H1 (cell line): ENCODE measurements around the gene CTU1. TPM values are rescaled to one million over a fixed set of nuclear protein-coding genes. Genes with fewer than 3 reads are reported as not detected.

Experiments
- CTCF ChIA-PET: fragments of 300-600 bp; sonication (Branson Sonifier 250); formaldehyde crosslinking; loops from one replicate; lab custom pipeline; 2021; ENCODE audit not compliant: partially characterized antibody; lab: Charles Lee
- POLR2A ChIA-PET: fragments of 300-600 bp; sonication (Branson Sonifier 250); formaldehyde crosslinking; loops from one replicate; lab custom pipeline; 2021; ENCODE audit warnings: inconsistent platforms; ENCODE audit not compliant: partially characterized antibody; lab: Charles Lee
- DNase-seq, 2 experiments: peaks; one replicate each; pipeline versions ENCODE4 v3.0.0 to v3.0.0-alpha.2; 2010 to 2022; ENCODE audit warnings: low spot score in 2 of 2, low read depth in 1 of 2, mixed read lengths in 1 of 2
- FAIRE-seq: peaks from 2 replicates; lab custom pipeline; 2011; peaks lifted over from hg19 to GRCh38; lab: Jason Lieb, UNC
- H2AFZ ChIP-seq: 2 replicates; pipeline ENCODE4 v1.8.1; 2012; ENCODE audit warnings: low read length, inconsistent platforms
- H2AK5ac ChIP-seq: 2 replicates; pipeline ENCODE4 v1.6.1; 2013; ENCODE audit warnings: low read depth, low read length
- H2BK120ac ChIP-seq: replicated peaks from 2 replicates; pipeline ENCODE3; 2013; ENCODE audit warnings: low read depth, low read length, inconsistent platforms
- H2BK12ac ChIP-seq: 2 replicates; pipeline ENCODE4 v1.6.1; 2013; ENCODE audit warnings: low read depth, low read length
- H2BK15ac ChIP-seq: 2 replicates; pipeline ENCODE4 v1.6.1; 2013; ENCODE audit warnings: low read length
- H2BK20ac ChIP-seq: 2 replicates; pipeline ENCODE4 v1.6.1; 2013; ENCODE audit warnings: low read length
- H2BK5ac ChIP-seq: 2 replicates; pipeline ENCODE4 v1.6.1; 2013; ENCODE audit warnings: low read depth, low read length
- H3K14ac ChIP-seq: 2 replicates; pipeline ENCODE4 v1.6.1; 2013; ENCODE audit warnings: inconsistent platforms; ENCODE audit not compliant: insufficient read length
- H3K18ac ChIP-seq: 2 replicates; pipeline ENCODE4 v1.6.1; 2013; ENCODE audit warnings: low read length; ENCODE audit errors: extremely low read depth
- H3K23ac ChIP-seq: 2 replicates; pipeline ENCODE4 v1.6.1; 2013; ENCODE audit warnings: inconsistent platforms; ENCODE audit not compliant: insufficient read length
- H3K23me2 ChIP-seq: 2 replicates; pipeline ENCODE4 v1.6.1; 2013; ENCODE audit warnings: low read depth, low read length
- H3K27ac ChIP-seq: 2 replicates; pipeline ENCODE4 v1.6.1; 2011; ENCODE audit warnings: low read depth, low read length, inconsistent platforms
- H3K27me3 ChIP-seq, 4 experiments: replicated peaks in 1 of 4; 1 replicate in 1 of 4; 2 replicates in 3 of 4; pipeline versions ENCODE4 v1.6.1 to v1.8.1; 2011 to 2013; ENCODE audit warnings: low read length in 3 of 4, mild to moderate bottlenecking in 3 of 4, inconsistent platforms in 2 of 4, mixed read lengths in 2 of 4, moderate library complexity in 1 of 4; ENCODE audit not compliant: control insufficient read depth in 3 of 4, insufficient read depth in 3 of 4; ENCODE audit errors: extremely low read depth in 1 of 4
- H3K36me3 ChIP-seq, 4 experiments: 2 replicates each; pipeline versions ENCODE4 v1.6.1 to v1.8.1; 2011 to 2013; ENCODE audit warnings: mild to moderate bottlenecking in 4 of 4, low read length in 3 of 4, moderate library complexity in 2 of 4, control low read depth in 1 of 4, inconsistent platforms in 1 of 4; ENCODE audit not compliant: insufficient read depth in 4 of 4, control insufficient read depth in 2 of 4
- H3K4ac ChIP-seq: replicated peaks from 2 replicates; pipeline ENCODE3; 2013; ENCODE audit warnings: low read length, low read depth, mixed read lengths, inconsistent platforms; ENCODE audit not compliant: insufficient read length
- H3K4me1 ChIP-seq, 4 experiments: replicated peaks in 1 of 4; 1 replicate in 1 of 4; 2 replicates in 3 of 4; pipeline versions ENCODE4 v1.6.1 to v1.8.1; 2011 to 2013; ENCODE audit warnings: low read length in 3 of 4, inconsistent platforms in 2 of 4, mixed read lengths in 1 of 4; ENCODE audit not compliant: insufficient read depth in 4 of 4, control insufficient read depth in 3 of 4
- H3K4me2 ChIP-seq, 2 experiments: 2 replicates each; pipeline versions ENCODE4 v1.6.1 to v1.8.1; 2011 to 2013; ENCODE audit warnings: low read depth in 2 of 2, low read length in 2 of 2, control low read depth in 1 of 2, inconsistent platforms in 1 of 2, mild to moderate bottlenecking in 1 of 2; ENCODE audit not compliant: insufficient read depth in 1 of 2
- H3K4me3 ChIP-seq, 4 experiments: fragments of 200-600, 300-600 bp in 1 of 4; sonication (generic), shearing (Covaris generic), sonication (Bioruptor Twin) in 1 of 4; 2 replicates each; pipeline versions ENCODE4 v1.5.1 to v1.8.1; 2011 to 2016; ENCODE audit warnings: low read length in 4 of 4, low read depth in 3 of 4, control low read depth in 2 of 4, inconsistent platforms in 2 of 4, mild to moderate bottlenecking in 2 of 4, mixed read lengths in 1 of 4, moderate library complexity in 1 of 4; ENCODE audit not compliant: insufficient read depth in 2 of 4; ENCODE audit errors: extremely low read depth in 1 of 4
- H3K56ac ChIP-seq: replicated peaks from 2 replicates; pipeline ENCODE3; 2013; ENCODE audit warnings: low read depth, mild to moderate bottlenecking, mixed read lengths, low read length, inconsistent platforms; ENCODE audit not compliant: insufficient read length
- H3K79me1 ChIP-seq: 2 replicates; pipeline ENCODE4 v1.6.1; 2013; ENCODE audit warnings: low read depth, low read length, control low read depth
- H3K79me2 ChIP-seq, 2 experiments: 2 replicates each; pipeline versions ENCODE4 v1.6.1 to v1.8.1; 2012 to 2013; ENCODE audit warnings: low read length in 2 of 2, mild to moderate bottlenecking in 2 of 2, inconsistent platforms in 1 of 2; ENCODE audit not compliant: insufficient read depth in 2 of 2, control insufficient read depth in 1 of 2
- H3K9ac ChIP-seq, 4 experiments: replicated peaks in 1 of 4; 1 replicate in 1 of 4; 2 replicates in 3 of 4; pipeline versions ENCODE4 v1.6.1 to v1.8.1; 2011 to 2013; ENCODE audit warnings: low read depth in 3 of 4, low read length in 3 of 4, control low read depth in 2 of 4, mild to moderate bottlenecking in 2 of 4, moderate library complexity in 2 of 4, inconsistent platforms in 1 of 4; ENCODE audit errors: extremely low read depth in 1 of 4
- H3K9me3 ChIP-seq, 2 experiments: 2 replicates each; pipeline versions ENCODE4 v1.6.1 to v1.8.1; 2012 to 2013; ENCODE audit warnings: mild to moderate bottlenecking in 2 of 2, moderate library complexity in 2 of 2, control low read depth in 1 of 2, inconsistent platforms in 1 of 2, low read depth in 1 of 2, low read length in 1 of 2, mixed read lengths in 1 of 2; ENCODE audit not compliant: insufficient read depth in 2 of 2
- H4K20me1 ChIP-seq, 2 experiments: replicated peaks in 1 of 2; 2 replicates each; pipeline versions ENCODE3 to v1.8.1; 2011 to 2013; ENCODE audit warnings: inconsistent platforms in 2 of 2, low read length in 2 of 2, mild to moderate bottlenecking in 1 of 2; ENCODE audit not compliant: insufficient read depth in 2 of 2, control insufficient read depth in 1 of 2
- H4K5ac ChIP-seq: 2 replicates; pipeline ENCODE4 v1.6.1; 2013; ENCODE audit warnings: low read length, low read depth, mixed read lengths, inconsistent platforms; ENCODE audit not compliant: insufficient read length
- H4K8ac ChIP-seq: 2 replicates; pipeline ENCODE4 v1.8.0; 2013; ENCODE audit warnings: mild to moderate bottlenecking, moderate library complexity, low read length, inconsistent platforms; ENCODE audit not compliant: insufficient read depth; ENCODE audit errors: extremely low read depth
- H4K91ac ChIP-seq: replicated peaks from 2 replicates; pipeline ENCODE3; 2013; ENCODE audit warnings: low read length, mixed read lengths, inconsistent platforms; ENCODE audit not compliant: insufficient read length
- ASH2L ChIP-seq: fragments of 200-600, 300-600 bp; sonication (generic); IDR thresholded peaks from one replicate; pipeline ENCODE4 v1.7.1; 2017; ENCODE audit warnings: low read length
- BRCA1 ChIP-seq: IDR thresholded peaks from 2 replicates; pipeline ENCODE4 v1.6.1; 2012; ENCODE audit warnings: low read depth, low read length, improper control_type of control experiment
- CEBPB ChIP-seq: IDR thresholded peaks from 2 replicates; pipeline ENCODE4 v1.6.1; 2012; ENCODE audit warnings: low read depth, low read length
- EGR1 ChIP-seq: IDR thresholded peaks from 2 replicates; pipeline ENCODE4 v1.6.1; 2011; ENCODE audit warnings: low read depth, low read length, borderline replicate concordance
- GABPA ChIP-seq: IDR thresholded peaks from 2 replicates; pipeline ENCODE4 v1.6.1; 2011; ENCODE audit warnings: mild to moderate bottlenecking, low read length, moderate library complexity, borderline replicate concordance; ENCODE audit not compliant: insufficient read depth
- GTF2F1 ChIP-seq: IDR thresholded peaks from 2 replicates; pipeline ENCODE4 v1.6.1; 2012; ENCODE audit warnings: low read depth, low read length, improper control_type of control experiment, borderline replicate concordance
- JUND ChIP-seq: IDR thresholded peaks from 2 replicates; pipeline ENCODE4 v1.6.1; 2011; ENCODE audit warnings: mild to moderate bottlenecking, improper control_type of control experiment, low read length
- SP1 ChIP-seq: IDR thresholded peaks from 2 replicates; pipeline ENCODE4 v1.6.1; 2011; ENCODE audit warnings: low read depth, low read length
- TAF1 ChIP-seq: IDR thresholded peaks from 2 replicates; pipeline ENCODE4 v1.6.1; 2011; ENCODE audit warnings: mild to moderate bottlenecking, low read depth, low read length
- TAF7 ChIP-seq: optimal IDR thresholded peaks from 2 replicates; pipeline ENCODE3; 2011; ENCODE audit warnings: low read depth, mild to moderate bottlenecking, inconsistent platforms, low read length, moderate library complexity, borderline replicate concordance
- TEAD4 ChIP-seq: IDR thresholded peaks from 2 replicates; pipeline ENCODE4 v1.6.1; 2012; ENCODE audit warnings: low read depth, low read length, inconsistent platforms, mixed read lengths
- USF2 ChIP-seq: IDR thresholded peaks from 2 replicates; pipeline ENCODE4 v1.6.1; 2011; ENCODE audit warnings: low read length, improper control_type of control experiment
- WGBS, 2 experiments: shearing (Covaris generic) in 1 of 2; methylation state at CpG; one replicate each; pipeline versions ENCODE4 v1.1.6 to v1.1.7; 2013 to 2015; ENCODE audit warnings: low lambda C conversion rate in 2 of 2, mixed read lengths in 2 of 2, inconsistent platforms in 1 of 2, low coverage in 1 of 2, missing lambda C conversion rate in 1 of 2; ENCODE audit not compliant: insufficient replicate concordance in 2 of 2, insufficient coverage in 1 of 2, insufficient read length in 1 of 2; ENCODE audit errors: extremely low coverage in 1 of 2, missing lambda C conversion rate in 1 of 2; 5-methylcytosine and 5-hydroxymethylcytosine counted together
- polyA plus RNA-seq, 7 experiments: library from polyadenylated mRNA; depleted of rRNA in 3 of 7; stranded (reverse) in 5 of 7; unstranded in 2 of 7; fragments of >200 nt in 5 of 7; fragments of 200-250 nt in 2 of 7; gene quantifications; 1 replicate in 5 of 7; 2 replicates in 1 of 7; 4 replicates in 1 of 7; pipeline versions ENCODE4 v1.2.1 to v1.2.3, GENCODE V29; 2011 to 2013; ENCODE audit warnings: missing spikeins in 2 of 7, mixed read lengths in 2 of 7
- total RNA-seq: library from RNA; stranded (reverse); fragmentation: NEBNext Ultra II Directional; extraction: Animal tissue kit (Norgen Biotek cat#: 25700); gene quantifications from 2 replicates; pipeline ENCODE4 v1.2.1, GENCODE V29; 2021

Gene CTU1
- total and polyA plus RNA-seq, 2 of the 8 experiments (the other 6 are each of a cell fraction or from before 2014, with no cell fraction given) = 4.6 to 7.2 TPM

GRCh38 chr19:51101171-51101865, 6.9 kb downstream of the CTU1 start:
- no peak overlapping the region for H4K5ac ChIP-seq
- no peak overlapping the region for H4K91ac ChIP-seq
- ChIA-PET POLR2A (interaction anchor here (1.1 kb wide), 1 partner anchor 179 kb away, joined by 3 read pairs; no protein-coding TSS in a partner anchor), CTCF (interaction anchor here (0.7 to 1.7 kb wide), 5 partner anchors 13 to 539 kb away, joined by 3 to 6 read pairs (median 4); no protein-coding TSS in a partner anchor)
- H3K4ac ChIP-seq = no peak overlapping the region
- H2BK15ac ChIP-seq = no peak overlapping the region
- no peak overlapping the region for H3K4me3 ChIP-seq
- DNase-seq (no peak), FAIRE-seq (no peak)
- no peak overlapping the region for H2BK120ac ChIP-seq
- H2AK5ac ChIP-seq = no peak overlapping the region
- 87% methylated on average over 5 of the region's 5 CpGs; no CpG with 5 or more reads in 1 of the 2 experiments for WGBS, 2 experiments
- H3K23me2 ChIP-seq = no peaks in the 10 kb centered on the region
- no peak overlapping the region for H2AFZ ChIP-seq
- H3K36me3 ChIP-seq = peaks cover 0 to 7% (median 1%) of the 10 kb centered on the region in 4 experiments; a peak in 4 of 8 replicates
- H4K8ac ChIP-seq = no peak overlapping the region
- no peak overlapping the region for H3K9ac ChIP-seq
- no peak overlapping the region for H3K18ac ChIP-seq
- no peak overlapping the region for H3K23ac ChIP-seq
- no peak overlapping the region for H2BK12ac ChIP-seq
- peaks cover 2 to 3% of the 10 kb centered on the region in 2 experiments for H4K20me1 ChIP-seq
- no peak overlapping the region for H3K4me2 ChIP-seq
- no peaks in the 10 kb centered on the region; a peak in 1 of 7 replicates for H3K27me3 ChIP-seq
- H3K56ac ChIP-seq = no peak overlapping the region
- no peak overlapping the region for H3K14ac ChIP-seq
- no peaks in the 10 kb centered on the region for H3K9me3 ChIP-seq
- no peak overlapping the region for H2BK20ac ChIP-seq
- H3K4me1 ChIP-seq = peaks cover 0 to 3% (median under 1%) of the 10 kb centered on the region in 4 experiments; a peak in 1 of 7 replicates
- no peak overlapping the region for H3K27ac ChIP-seq
- no peaks in the 10 kb centered on the region for H3K79me2 ChIP-seq
- H3K79me1 ChIP-seq = peaks cover 3% of the 10 kb centered on the region
- H2BK5ac ChIP-seq = no peak overlapping the region
- TF ChIP-seq GABPA (no peak), BRCA1 (no peak), USF2 (no peak), CEBPB (no peak), TAF1 (no peak), TEAD4 (no peak), GTF2F1 (no peak), EGR1 (no peak), JUND (no peak), SP1 (no peak), TAF7 (no peak), ASH2L (no peak)
